ENCODE results near the gene ALPI.
"Not testable (repeated sequence)": the region's sequence is repeated elsewhere in the genome, so short reads cannot be mapped to it uniquely, and the experiment has no call there.

The ALPI gene

DNA sequence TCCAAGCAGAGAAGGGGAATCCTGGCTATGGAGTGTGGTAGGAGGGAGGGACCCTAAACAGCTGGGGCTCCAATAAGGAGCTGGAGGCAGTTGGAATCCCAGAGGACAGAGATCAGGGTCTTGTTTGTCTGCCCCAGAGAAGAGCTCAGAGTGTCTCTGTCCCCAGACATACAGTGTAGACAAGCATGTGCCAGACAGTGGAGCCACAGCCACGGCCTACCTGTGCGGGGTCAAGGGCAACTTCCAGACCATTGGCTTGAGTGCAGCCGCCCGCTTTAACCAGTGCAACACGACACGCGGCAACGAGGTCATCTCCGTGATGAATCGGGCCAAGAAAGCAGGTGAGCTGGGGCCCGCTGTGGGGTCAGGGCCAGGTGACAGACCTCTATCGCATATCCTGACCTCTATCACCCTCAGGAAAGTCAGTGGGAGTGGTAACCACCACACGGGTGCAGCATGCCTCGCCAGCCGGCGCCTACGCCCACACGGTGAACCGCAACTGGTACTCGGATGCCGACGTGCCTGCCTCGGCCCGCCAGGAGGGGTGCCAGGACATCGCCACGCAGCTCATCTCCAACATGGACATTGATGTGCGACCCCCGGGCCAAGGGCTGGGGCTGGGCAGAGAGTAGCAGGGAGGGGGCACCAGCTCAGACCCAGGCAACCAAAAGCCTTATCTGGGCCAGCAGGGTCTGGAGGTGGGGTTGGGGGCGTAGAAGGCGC is 48.4 kb upstream of the ALPI start:
- not testable (repeated sequence) for ATAC-seq

- not testable (repeated sequence) for ATAC-seq
These were observed 47.7 kb upstream of the ALPI start for GRCh38 chr2:232408269-232408668.

DNA sequence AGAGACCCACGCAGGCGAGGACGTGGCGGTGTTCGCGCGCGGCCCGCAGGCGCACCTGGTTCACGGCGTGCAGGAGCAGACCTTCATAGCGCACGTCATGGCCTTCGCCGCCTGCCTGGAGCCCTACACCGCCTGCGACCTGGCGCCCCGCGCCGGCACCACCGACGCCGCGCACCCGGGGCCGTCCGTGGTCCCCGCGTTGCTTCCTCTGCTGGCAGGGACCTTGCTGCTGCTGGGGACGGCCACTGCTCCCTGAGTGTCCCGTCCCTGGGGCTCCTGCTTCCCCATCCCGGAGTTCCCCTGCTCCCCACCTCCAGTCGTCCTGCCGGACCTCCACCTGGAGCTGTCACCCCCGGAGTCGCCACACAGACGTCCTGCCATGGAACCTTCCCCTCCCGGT is 46.3 kb upstream of the ALPI start:
- not testable (repeated sequence) for ATAC-seq

DNA sequence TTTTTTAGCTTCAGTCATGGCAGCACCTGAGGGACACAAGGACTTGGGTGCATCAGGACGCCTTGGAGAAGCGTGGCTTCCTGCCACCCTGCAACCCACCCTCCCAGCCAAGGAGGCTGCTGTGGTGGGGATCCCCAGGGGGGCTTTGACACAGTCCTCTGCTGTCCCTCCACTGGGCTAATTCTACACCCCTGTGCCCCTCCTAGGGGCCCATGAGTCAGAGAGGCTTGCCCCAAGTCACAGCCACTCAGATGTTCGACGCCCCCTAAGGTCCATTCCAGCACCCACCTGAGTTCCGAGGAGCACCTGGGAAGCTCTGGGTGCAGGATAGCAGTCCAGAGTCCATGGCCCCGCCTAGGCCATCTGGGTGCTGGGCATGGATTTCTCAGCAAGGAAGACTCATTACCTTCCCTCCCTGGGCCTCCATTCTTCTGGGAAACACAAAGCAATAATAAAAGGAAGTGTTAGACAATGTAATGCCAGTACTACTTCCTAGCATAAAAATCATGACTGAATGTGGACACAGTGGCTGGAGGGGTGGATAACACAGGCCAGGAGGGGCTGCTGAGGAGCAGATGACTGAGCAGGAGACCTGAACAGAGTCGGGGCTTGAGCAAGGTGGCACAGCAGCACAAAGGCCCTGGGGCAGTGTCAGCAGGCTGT is 45.6 kb upstream of the ALPI start:
- TF ChIP-seq ESRRG (CRISPR knock-in tag; IDR thresholded peaks at IDR 0.05) (no peak), ZC3H10 (CRISPR knock-in tag; IDR thresholded peaks at IDR 0.05) (no peak), POU6F1 (CRISPR knock-in tag; IDR thresholded peaks at IDR 0.05; ENCODE audit: borderline replicate concordance, low read depth) (no peak)
- ATAC-seq, result no peak

- TF ChIP-seq RARB (CRISPR knock-in tag; IDR thresholded peaks at IDR 0.05) (no peak), PPARA (CRISPR knock-in tag; IDR thresholded peaks at IDR 0.05; ENCODE audit: borderline replicate concordance) (no peak), ZFP30 (CRISPR knock-in tag; IDR thresholded peaks at IDR 0.05) (no peak), TSHZ2 (CRISPR knock-in tag; IDR thresholded peaks at IDR 0.05) (no peak), ZNF70 (CRISPR knock-in tag; IDR thresholded peaks at IDR 0.05) (no peak), ZNF8 (CRISPR knock-in tag; IDR thresholded peaks at IDR 0.05) (no peak), CSRNP3 (CRISPR knock-in tag; IDR thresholded peaks at IDR 0.05) (no peak), BACH2 (CRISPR knock-in tag; IDR thresholded peaks at IDR 0.05; ENCODE audit: borderline replicate concordance) (no peak), OSR1 (CRISPR knock-in tag; IDR thresholded peaks at IDR 0.05) (no peak), ZFP3 (CRISPR knock-in tag; IDR thresholded peaks at IDR 0.05) (no peak), ISL1 (CRISPR knock-in tag; IDR thresholded peaks at IDR 0.05) (no peak), SNAI2 (CRISPR knock-in tag; IDR thresholded peaks at IDR 0.05) (no peak)
- TF ChIP-seq, protein P1, sequence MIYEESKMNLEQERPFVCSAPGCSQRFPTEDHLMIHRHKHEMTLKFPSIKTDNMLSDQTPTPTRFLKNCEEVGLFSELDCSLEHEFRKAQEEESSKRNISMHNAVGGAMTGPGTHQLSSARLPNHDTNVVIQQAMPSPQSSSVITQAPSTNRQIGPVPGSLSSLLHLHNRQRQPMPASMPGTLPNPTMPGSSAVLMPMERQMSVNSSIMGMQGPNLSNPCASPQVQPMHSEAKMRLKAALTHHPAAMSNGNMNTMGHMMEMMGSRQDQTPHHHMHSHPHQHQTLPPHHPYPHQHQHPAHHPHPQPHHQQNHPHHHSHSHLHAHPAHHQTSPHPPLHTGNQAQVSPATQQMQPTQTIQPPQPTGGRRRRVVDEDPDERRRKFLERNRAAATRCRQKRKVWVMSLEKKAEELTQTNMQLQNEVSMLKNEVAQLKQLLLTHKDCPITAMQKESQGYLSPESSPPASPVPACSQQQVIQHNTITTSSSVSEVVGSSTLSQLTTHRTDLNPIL (CRISPR knock-in tag; IDR thresholded peaks at IDR 0.05; ENCODE audit: low read depth), result no peak
- no peak for ATAC-seq
These were observed 43.9 kb upstream of the ALPI start for GRCh38 chr2:232411901-232412629.

DNA sequence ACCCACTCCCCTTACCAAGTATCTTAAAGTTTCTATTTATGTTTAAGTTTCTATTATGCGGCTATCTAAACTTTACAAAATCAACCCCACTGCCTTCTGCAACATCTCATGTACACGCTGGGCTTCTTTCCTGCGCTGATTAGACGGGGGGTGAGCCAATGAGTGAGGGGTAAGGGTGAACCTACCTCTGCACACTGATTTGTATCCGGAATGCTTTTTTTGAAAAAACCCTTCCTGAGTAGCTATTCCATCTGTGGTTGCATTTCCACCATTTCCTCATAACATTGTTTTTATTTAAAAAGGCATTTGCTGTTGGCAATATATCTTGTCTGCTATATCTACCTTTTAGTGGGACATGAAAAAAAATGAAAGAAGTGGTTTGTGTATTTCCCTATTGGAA is 43.0 kb upstream of the ALPI start:
- ATAC-seq, result no peak
- TF ChIP-seq TSHZ2 (CRISPR knock-in tag; IDR thresholded peaks at IDR 0.05), result no peak
- no peak for TF ChIP-seq OSR1 (CRISPR knock-in tag; IDR thresholded peaks at IDR 0.05)
- TF ChIP-seq ARNTL (CRISPR knock-in tag; IDR thresholded peaks at IDR 0.05; ENCODE audit: borderline replicate concordance, low read depth), result no peak
- no peak for TF ChIP-seq PPARA (CRISPR knock-in tag; IDR thresholded peaks at IDR 0.05; ENCODE audit: borderline replicate concordance)
- no peak for TF ChIP-seq CSRNP3 (CRISPR knock-in tag; IDR thresholded peaks at IDR 0.05)
- TF ChIP-seq ZNF565 (CRISPR knock-in tag; conservative IDR thresholded peaks at IDR 0.05; ENCODE audit: low read depth), result no peak
- no peak for TF ChIP-seq RARB (CRISPR knock-in tag; IDR thresholded peaks at IDR 0.05)
- no peak for TF ChIP-seq TOX (CRISPR knock-in tag; IDR thresholded peaks at IDR 0.05; ENCODE audit: borderline replicate concordance)
- TF ChIP-seq BACH2 (CRISPR knock-in tag; IDR thresholded peaks at IDR 0.05; ENCODE audit: borderline replicate concordance), result no peak
